Skeletal muscle satellite cell (primary cell): ENCODE data around the gene DIS3L2.

Source experiments
- H3K27me3 ChIP-seq: 2 replicates; pipeline ENCODE4 v1.7.0; 2013; ENCODE audit warnings: low read length; ENCODE audit not compliant: control insufficient read depth, insufficient read depth
- H3K36me3 ChIP-seq: 2 replicates; pipeline ENCODE4 v1.7.0; 2013; ENCODE audit warnings: mild to moderate bottlenecking, control low read depth, low read length; ENCODE audit not compliant: insufficient read depth
- H3K4me1 ChIP-seq: 2 replicates; pipeline ENCODE4 v1.7.0; 2013; ENCODE audit warnings: low read length; ENCODE audit not compliant: control insufficient read depth, insufficient read depth
- H3K4me2 ChIP-seq: 2 replicates; pipeline ENCODE4 v1.7.0; 2013; ENCODE audit warnings: mild to moderate bottlenecking, low read length
- H3K4me3 ChIP-seq: 2 replicates; pipeline ENCODE4 v1.7.0; 2013; ENCODE audit warnings: low read length
- H3K9ac ChIP-seq: 2 replicates; pipeline ENCODE4 v1.7.0; 2013; ENCODE audit warnings: mild to moderate bottlenecking, low read depth, low read length, moderate library complexity
- H3K9me3 ChIP-seq: replicated peaks from 2 replicates; pipeline ENCODE4 v1.7.0; 2013; ENCODE audit warnings: mild to moderate bottlenecking, control low read depth, low read length

The DIS3L2 gene

DNA sequence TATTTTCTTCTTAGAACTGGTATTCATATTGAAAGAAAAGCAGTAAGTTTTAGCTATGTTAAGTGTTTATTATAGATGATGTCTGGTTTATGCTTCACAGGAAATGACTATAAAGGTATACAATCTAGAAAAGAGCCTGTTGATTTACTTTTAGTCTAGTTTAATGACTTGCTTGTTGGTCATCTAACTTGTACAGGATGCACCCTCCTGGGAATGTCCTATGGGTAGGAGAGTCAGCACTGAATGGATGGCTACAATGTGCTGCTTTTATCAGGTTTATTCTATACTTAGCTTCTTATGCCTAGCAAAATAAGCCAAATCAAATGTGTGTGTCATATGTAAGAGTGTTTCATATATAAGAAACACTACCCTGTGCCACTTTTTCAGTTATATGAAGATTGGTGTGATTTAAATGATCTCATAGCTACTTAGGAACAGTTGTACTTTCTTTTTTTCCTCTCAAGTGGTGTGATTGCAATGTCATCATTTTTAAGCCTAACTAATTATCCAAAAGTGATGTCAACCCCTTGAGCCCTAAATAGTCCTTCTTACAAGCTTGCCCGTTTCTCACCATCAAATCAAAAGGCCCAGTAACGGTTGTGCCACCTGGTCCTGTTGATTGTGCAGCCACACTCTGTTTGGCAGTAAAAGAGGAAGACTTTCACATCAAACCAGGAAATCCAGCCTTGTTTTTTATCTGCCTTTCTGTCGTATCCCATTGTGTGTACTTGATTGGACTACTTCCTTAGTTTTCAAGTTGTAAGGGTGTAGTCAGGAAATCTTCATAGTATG is 176.0 kb downstream of the DIS3L2 start:
- H3K36me3 ChIP-seq: peaks cover 7% of the 10 kb centered on the region
- no peak overlapping the region for H3K4me3 ChIP-seq
- peaks cover 17% of the 10 kb centered on the region for H3K4me1 ChIP-seq
- H3K27me3 ChIP-seq: no peaks in the 10 kb centered on the region
- H3K9ac ChIP-seq: no peak overlapping the region
- H3K4me2 ChIP-seq: peak overlapping the region; percentile 16
- no peaks in the 10 kb centered on the region for H3K9me3 ChIP-seq

- Histone ChIP-seq H3K4me2 (no peak overlapping the region), H3K36me3 (no peaks in the 10 kb centered on the region), H3K9me3 (no peaks in the 10 kb centered on the region), H3K27me3 (no peaks in the 10 kb centered on the region), H3K4me3 (no peak overlapping the region), H3K4me1 (peaks cover 17% of the 10 kb centered on the region), H3K9ac (no peak overlapping the region)
Measured at GRCh38 chr2:232138441-232138840, 176.9 kb downstream of the DIS3L2 start.

DNA sequence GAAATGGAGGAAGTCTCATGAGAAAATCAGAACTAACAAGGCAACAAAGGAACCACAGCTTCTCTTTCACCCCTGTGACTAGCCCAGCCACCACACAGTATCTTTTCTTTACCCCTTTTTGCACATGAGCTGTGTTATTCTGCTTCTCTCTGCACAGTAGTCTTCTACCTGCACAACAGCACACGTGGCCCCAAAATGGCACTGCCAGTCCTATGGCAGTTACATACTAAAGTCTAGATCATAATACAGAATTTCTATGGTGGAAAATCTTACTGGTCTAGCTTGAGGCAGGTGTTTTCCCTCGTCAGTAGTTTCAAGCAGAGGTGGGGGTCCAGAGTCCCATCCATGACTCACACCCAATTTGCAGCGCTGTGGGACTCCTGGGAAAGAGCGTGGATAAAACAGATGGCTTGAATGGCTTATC is 177.7 kb downstream of the DIS3L2 start:
- Histone ChIP-seq H3K4me3 (no peak overlapping the region), H3K9me3 (no peaks in the 10 kb centered on the region)

DNA sequence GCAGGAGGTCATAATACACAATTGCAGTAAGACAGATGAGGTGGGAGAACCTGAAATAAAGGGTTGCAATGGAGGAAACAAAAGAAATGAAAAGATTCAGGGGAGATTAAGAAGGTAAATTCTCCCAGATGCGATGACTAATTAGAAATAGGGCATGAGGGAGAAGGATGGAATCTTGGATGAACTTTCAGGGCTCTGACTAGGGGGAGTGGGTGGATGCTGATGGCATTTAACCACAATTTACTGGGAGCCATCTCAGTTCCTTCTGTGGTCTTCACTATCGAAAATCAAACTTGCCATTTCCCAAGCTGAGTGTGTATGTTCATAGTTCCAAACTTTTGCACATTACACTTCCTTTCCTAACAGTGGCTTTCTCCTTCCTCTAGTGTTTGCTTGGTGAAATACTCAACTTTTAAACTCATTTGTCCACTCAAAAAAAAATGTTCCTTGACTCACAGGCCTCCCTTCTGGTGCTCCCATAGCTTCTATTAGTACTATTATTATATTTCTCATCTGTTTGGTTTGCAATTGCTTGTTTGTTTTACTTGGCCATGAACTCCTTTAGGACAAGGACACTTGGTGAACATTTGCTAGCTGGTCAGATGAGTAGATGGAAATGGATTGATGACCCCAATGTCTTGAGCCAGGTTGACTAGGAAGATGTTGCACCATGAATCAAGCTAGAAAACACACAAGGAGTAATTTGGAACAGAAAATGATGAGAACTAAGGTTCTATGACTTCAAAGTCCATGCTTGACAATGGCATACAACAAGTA is 178.5 kb downstream of the DIS3L2 start:
- H3K4me2 ChIP-seq: peak overlapping the region; percentile 0
- H3K27me3 ChIP-seq: no peaks in the 10 kb centered on the region
- no peak overlapping the region for H3K9ac ChIP-seq
- H3K36me3 ChIP-seq: no peaks in the 10 kb centered on the region
- H3K9me3 ChIP-seq: no peaks in the 10 kb centered on the region
- peaks cover 17% of the 10 kb centered on the region for H3K4me1 ChIP-seq
- H3K4me3 ChIP-seq: no peak overlapping the region

More for the DNA sequence above, 177.7 kb downstream of the DIS3L2 start:
- no peak overlapping the region for H3K9ac ChIP-seq
- no peak overlapping the region for H3K4me2 ChIP-seq
- H3K27me3 ChIP-seq: no peaks in the 10 kb centered on the region
- no peaks in the 10 kb centered on the region for H3K36me3 ChIP-seq
- peaks cover 17% of the 10 kb centered on the region for H3K4me1 ChIP-seq

DNA sequence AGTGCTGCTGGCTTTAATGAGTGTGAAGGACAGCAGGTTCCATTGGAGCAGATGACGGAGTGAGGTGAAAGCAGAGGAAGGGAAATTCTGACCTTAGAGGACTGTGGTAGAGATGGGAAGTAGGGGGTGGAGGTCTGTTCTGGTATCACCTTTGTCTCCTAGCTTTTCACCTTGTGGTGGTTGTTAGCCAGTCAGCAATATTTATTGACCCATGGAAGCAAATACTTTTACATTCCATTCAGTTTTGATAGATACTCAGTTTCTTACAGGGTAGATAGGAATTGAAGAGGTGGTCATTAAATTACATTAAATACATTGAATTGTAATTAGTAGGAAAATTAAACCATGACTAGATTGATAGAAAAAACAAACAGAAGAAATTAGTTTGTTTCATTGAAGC is 180.1 kb downstream of the DIS3L2 start:
- Histone ChIP-seq H3K4me3 (no peak overlapping the region), H3K36me3 (no peaks in the 10 kb centered on the region), H3K4me2 (no peak overlapping the region), H3K27me3 (no peaks in the 10 kb centered on the region), H3K4me1 (peaks cover 26% of the 10 kb centered on the region), H3K9ac (no peak overlapping the region), H3K9me3 (no peaks in the 10 kb centered on the region)

GRCh38 chr2:232142049-232142448 is 180.5 kb downstream of the DIS3L2 start:
- Histone ChIP-seq H3K36me3 (no peaks in the 10 kb centered on the region), H3K9me3 (no peaks in the 10 kb centered on the region), H3K27me3 (no peaks in the 10 kb centered on the region), H3K4me3 (no peak overlapping the region), H3K9ac (no peak overlapping the region), H3K4me1 (peaks cover 25% of the 10 kb centered on the region), H3K4me2 (no peak overlapping the region)

DNA sequence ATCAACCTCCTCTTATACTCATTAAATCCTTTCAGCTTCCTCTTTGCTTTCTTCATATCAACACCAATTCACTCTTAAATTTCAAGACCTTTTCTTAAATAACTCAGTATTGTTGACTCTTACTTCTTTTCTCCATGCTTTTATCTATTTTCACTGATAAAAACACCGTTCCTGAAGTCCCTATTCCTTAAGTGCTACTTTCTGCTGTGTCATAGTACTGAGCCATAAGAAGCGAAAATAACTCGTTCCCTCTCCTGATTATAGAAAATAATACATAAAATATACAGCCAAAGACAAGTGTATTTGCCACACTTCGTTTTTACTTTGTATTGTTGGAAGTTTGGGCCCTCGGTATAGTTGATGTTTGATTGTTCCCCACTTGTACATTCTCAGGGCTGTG is 181.0 kb downstream of the DIS3L2 start:
- Histone ChIP-seq H3K4me2 (no peak overlapping the region), H3K36me3 (no peaks in the 10 kb centered on the region), H3K9me3 (no peaks in the 10 kb centered on the region), H3K4me3 (no peak overlapping the region), H3K4me1 (peaks cover 20% of the 10 kb centered on the region), H3K27me3 (no peaks in the 10 kb centered on the region), H3K9ac (no peak overlapping the region)

DNA sequence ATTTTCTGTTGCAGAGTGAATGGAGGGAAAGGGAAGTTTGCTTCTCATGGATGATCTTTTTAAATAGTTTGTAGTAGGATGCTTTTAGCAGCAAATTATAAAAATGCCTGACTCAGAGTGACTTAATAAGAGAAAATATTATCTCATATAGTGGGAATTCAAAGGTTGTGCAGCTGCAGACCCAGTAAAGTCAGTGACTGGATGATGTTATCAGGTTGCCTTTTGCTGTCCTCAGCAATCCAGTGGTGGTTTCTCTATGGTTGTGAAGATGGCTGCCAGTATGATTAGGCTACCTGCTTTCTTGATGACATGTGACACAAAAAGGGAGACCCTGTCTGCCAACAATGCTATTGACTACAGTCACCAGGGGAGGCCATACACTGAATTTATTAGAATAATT is 184.8 kb downstream of the DIS3L2 start:
- H3K4me2 ChIP-seq: no peak overlapping the region
- H3K36me3 ChIP-seq: no peaks in the 10 kb centered on the region

GRCh38 chr2:232147440-232148077 is 186.0 kb downstream of the DIS3L2 start:
- Histone ChIP-seq H3K36me3 (no peaks in the 10 kb centered on the region), H3K9ac (no peak overlapping the region), H3K9me3 (no peaks in the 10 kb centered on the region), H3K27me3 (no peaks in the 10 kb centered on the region), H3K4me1 (peaks cover 10% of the 10 kb centered on the region), H3K4me3 (no peak overlapping the region), H3K4me2 (no peak overlapping the region)

More for the DNA sequence above, 184.8 kb downstream of the DIS3L2 start:
- Histone ChIP-seq H3K9me3 (no peaks in the 10 kb centered on the region), H3K4me3 (no peak overlapping the region), H3K9ac (no peak overlapping the region), H3K4me1 (peaks cover 10% of the 10 kb centered on the region), H3K27me3 (no peaks in the 10 kb centered on the region)

DNA sequence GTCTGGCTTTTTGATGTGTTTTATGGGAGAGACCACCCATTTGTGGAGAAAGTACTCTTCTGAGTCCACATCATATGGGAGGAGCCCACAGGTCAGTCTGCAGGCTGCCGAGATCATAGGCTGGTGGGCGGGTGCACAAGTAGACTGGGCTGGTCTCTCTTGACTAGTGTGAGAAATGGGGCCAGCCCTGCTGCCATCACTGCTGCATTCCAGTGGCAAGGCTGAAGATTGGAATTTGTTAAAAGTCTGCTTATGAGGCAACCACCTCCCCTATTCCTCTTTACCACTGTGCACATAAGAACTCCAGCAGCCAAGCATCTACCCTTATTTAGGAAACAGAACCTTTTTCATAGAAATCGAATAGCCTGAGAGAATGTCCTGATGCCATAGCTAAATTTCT is 200.7 kb downstream of the DIS3L2 start:
- H3K4me3 ChIP-seq: no peak overlapping the region
- H3K36me3 ChIP-seq: peaks cover 3% of the 10 kb centered on the region
- H3K4me2 ChIP-seq: no peak overlapping the region
- H3K27me3 ChIP-seq: no peaks in the 10 kb centered on the region
- H3K9ac ChIP-seq: no peak overlapping the region
- no peaks in the 10 kb centered on the region for H3K9me3 ChIP-seq
- peaks cover 4% of the 10 kb centered on the region for H3K4me1 ChIP-seq

DNA sequence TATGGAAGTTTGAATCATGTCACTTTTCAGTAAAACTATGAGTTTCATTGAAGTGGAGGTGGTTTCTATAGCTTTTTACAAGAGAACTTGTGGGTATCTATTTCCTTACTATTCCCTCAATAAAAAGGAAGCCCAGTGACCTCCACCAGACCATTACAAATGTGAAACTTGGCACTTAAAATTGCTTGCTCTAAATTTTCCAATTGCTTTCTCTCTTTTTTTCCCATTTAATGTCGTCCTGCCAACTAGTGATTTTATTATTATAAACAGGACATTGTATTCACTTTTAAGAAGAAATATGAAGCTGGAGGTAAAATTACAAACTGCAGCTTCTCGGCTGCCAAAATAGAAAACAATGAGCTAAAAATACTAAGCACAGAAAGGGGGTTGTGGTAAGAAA is 208.9 kb downstream of the DIS3L2 start:
- Histone ChIP-seq H3K4me1 (no peaks in the 10 kb centered on the region), H3K4me2 (no peak overlapping the region), H3K36me3 (no peaks in the 10 kb centered on the region), H3K27me3 (no peaks in the 10 kb centered on the region), H3K9ac (no peak overlapping the region), H3K4me3 (no peak overlapping the region), H3K9me3 (no peaks in the 10 kb centered on the region)
